DMS114 treated with DMSO at 0.1 percent for 48 hours (cell line): ENCODE measurements around the gene APOA5.

ENCODE experiments used
- DNase-seq: peaks from one replicate; lab custom pipeline; 2025; ENCODE audit not compliant: unreplicated experiment; lab: John Stamatoyannopoulos, UW

Gene APOA5

DNA sequence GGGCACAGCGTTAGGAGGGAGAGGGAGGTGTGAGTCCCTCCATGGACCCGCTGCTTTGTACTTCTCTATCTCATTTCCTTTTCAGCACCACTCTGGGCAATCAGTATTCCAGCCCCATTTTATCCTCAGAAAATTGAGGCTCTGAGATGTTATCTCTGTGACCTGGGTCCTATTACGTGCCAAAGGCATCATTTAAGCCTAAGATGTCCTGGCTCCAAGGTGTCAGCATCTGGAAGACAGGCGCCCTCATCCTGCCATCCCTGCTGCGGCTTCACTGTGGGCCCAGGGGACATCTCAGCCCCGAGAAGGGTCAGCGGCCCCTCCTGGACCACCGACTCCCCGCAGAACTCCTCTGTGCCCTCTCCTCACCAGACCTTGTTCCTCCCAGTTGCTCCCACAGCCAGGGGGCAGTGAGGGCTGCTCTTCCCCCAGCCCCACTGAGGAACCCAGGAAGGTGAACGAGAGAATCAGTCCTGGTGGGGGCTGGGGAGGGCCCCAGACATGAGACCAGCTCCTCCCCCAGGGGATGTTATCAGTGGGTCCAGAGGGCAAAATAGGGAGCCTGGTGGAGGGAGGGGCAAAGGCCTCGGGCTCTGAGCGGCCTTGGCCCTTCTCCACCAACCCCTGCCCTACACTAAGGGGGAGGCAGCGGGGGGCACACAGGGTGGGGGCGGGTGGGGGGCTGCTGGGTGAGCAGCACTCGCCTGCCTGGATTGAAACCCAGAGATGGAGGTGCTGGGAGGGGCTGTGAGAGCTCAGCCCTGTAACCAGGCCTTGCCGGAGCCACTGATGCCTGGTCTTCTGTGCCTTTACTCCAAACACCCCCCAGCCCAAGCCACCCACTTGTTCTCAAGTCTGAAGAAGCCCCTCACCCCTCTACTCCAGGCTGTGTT, 37.2 kb upstream of the APOA5 start:
- DNase-seq: no peak

- no peak for DNase-seq
These were observed 35.8 kb upstream of the APOA5 start for GRCh38 chr11:116827461-116827860.

- no peak for DNase-seq
These were observed 35.2 kb upstream of the APOA5 start for GRCh38 chr11:116826751-116827431.

GRCh38 chr11:116825854-116826750, 34.4 kb upstream of the APOA5 start:
- no peak for DNase-seq

DNA sequence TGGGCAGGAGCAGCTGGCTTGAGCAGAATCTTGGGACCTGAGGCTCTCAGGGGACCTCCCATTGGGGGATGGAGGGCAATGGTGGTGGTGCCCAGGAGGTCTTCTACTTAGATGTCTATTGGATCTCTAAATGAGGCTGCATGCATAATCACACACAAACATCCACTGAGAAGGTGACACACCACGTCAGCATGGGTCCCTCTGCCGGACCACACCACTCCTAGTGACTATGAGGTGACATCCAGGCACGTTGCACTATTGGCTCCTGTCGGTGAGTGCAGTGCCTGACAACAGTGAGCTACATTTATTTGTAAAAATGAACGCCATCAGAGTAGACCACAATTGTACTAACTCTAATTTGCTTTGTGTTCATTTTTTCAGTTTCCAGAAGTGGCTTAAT, 33.8 kb upstream of the APOA5 start:
- no peak for DNase-seq

DNA sequence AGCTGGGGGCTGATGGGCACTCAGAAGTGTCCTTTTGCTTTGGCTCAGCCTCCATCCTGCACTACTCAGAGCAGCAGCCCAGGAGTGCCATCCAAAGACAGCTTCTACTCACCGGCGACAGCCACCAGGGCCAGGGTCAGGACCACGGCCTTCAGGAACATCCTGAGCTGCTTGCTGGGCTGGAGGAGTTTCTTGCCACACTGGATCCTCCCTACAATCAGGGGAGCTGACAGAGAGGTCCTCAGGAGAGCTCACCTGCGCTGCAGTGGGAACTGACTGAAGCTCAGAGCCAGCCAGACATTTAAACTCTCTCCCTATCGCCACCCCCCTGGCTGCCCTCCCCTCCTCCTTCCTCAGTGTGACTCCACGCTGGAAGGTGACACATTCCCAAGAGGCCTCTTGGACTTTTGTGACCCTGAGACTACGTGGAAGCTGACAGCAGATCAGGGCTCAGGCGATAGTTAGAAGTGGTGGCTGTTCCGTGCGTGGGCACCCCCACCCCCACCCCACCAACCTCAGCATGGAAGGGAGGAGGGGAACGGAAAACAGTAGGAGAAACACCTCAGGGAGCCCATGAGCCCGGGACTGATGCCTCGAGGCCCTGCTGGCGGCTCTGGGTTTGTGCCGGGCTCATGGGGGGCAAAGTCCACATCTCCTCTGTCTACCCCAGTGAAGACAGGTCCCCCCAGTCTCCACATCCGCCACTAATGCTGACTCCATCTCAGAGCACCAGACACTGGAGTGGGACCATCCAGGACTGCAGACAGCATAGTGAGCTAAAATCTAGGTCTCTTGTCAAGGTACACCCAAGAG, 31.6 kb upstream of the APOA5 start, which contains the start of gene APOA4:
APOA4 (minus strand) TSS at position 274 of the 813 bp plus-strand sequence; CDS start at position 161, 113 bp downstream.
- no peak for DNase-seq

DNA sequence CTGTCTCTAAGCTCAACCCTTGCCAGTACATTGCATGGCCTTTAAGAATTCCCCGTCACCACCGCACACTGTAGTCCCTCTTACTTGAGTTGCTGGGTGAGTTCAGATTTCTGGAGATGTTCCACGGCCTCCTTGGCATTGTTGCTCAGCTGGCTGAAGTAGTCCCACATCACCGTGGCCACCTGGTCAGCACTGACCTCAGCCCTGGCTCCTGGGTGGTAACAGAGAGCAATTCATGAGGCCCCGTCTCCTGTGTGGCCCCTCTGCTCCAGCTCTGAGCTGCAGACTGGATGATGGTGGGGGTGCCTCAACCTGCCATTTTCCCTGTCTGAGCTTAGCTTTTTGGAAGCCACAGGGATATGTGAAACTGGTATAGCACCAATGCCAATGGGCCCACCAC, 30.9 kb upstream of the APOA5 start:
- no peak for DNase-seq

GRCh38 chr11:116821050-116821918, 29.6 kb upstream of the APOA5 start:
- DNase-seq: no peak

DNA sequence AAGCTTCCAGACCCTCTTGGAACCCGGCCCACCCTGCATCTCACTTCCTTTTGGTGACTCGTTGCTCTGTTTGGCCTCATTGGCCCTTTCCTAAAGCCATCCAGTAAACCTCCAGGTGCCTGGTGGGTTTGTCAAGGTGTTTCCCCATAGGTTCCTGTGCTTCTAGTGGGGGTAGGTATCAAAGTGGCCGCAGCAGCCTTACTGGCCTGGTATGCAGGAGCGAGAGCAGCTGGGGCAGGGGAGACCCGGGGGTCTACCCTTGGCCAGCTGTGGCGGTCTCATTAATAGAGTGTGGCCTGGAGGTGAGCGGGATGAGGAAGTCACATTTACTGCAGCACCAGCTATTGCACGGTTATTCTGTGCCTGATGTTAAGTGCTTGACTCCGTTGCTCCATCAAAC, 27.4 kb upstream of the APOA5 start:
- no peak for DNase-seq

- DNase-seq: no peak
These were observed 22.8 kb upstream of the APOA5 start for GRCh38 chr11:116814502-116814901.

GRCh38 chr11:116813781-116814471, 22.2 kb upstream of the APOA5 start:
- no peak for DNase-seq

DNA sequence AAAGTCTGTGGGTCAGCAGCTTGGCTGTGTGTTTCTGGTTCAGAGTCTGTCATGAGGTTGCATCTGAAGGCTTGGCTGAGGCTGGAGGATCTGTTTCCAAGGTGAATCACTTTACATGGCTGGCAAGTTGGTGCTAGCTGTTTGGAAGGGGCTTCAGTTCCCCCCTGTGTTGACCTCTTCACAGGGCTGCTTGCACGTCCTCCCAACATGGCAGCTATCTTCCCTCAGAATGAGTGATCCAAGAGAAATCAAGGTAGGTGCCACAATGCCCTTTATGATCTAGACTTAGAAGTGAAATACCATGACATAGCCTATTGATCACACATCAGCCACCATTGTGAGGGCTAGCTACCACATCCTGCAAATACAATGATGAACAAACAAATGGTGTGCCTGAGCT, 21.5 kb upstream of the APOA5 start:
- DNase-seq: no peak

DNA sequence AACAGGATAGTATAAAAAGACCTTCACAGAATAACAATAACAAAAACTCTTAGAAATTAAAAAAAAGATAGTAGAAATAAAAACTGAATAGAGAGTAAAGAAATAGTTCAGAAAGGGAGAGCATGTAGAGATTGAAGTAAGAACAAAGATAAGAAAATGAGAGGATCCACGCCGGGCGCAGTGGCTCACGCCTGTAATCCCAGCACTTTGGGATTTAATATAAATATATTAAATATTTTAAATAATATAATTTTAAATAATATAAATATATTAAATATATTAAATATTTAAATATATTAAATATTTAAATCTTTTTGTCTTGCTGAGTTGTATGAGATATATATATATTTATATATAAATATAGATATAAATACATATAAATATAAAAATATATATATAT, 20.4 kb upstream of the APOA5 start:
- no peak for DNase-seq

DNA sequence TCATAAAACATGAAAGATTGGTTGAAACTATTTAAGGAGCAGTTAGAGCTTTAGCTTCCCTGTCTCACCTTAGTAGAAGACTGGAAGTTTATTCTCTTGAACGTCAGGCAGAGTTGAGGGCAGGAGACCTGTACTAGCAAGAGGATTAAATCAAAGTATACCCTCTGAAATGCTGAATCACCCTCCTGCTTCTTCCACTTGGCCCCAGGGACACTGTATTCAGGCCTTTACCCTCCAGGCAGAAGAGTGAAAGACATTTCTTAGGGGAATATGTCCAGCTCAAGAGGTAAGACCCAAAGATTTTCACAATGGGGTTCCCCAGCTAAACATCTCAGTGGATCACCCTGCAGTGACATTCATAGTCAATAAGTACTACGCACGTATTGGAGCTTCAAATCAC, 19.5 kb upstream of the APOA5 start:
- DNase-seq: no peak

DNA sequence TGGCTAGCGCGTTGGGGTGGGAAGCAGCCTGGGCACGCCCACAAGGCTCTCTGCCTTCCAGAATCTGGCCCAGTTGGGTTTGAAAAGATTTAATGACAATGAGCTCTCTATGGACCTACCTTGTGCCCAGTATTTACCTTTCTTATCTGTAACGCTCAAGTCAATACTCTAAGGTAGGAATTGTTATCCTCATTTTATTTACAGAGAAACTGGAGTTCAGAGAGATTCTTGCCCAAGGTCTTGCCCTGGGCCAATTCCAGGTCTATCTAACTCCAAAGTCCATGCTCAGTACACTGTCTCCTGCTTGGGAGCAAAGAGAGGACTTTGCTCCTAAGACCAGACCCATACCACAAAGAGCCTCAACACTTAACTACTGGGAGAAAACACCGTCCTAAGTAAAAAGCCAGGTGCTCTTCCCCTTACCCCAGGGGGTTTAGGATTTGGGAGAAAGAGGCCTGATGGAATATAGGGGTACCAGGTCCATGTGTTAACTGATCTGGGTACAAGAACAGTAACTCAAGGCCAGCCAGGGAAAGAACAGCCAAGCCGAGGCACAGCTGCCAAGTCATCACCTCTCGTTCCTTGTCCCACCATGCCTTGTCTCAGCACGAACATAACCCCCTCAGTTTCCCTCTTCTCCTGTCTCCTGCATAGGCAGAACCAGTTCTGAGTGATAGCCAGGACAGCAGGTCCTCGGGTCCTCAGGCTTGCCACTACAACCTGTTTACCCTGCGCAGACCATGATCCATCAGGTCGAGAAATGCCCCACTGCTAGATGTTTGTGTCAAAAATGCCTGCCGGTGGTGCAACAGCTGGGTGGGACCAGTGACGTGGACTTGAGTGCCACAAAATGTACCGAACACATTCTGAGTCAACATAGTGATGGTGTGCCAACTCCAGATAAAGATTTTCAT, 16.8 kb upstream of the APOA5 start:
- no peak for DNase-seq

GRCh38 chr11:116807601-116808261, 16.1 kb upstream of the APOA5 start:
- no peak for DNase-seq

- DNase-seq: no peak
These were observed 12.3 kb upstream of the APOA5 start for GRCh38 chr11:116804001-116804400.
